H1 (cell line): ENCODE measurements around the gene GSAP.

ENCODE experiments used
- POLR2A ChIP-seq, 2 experiments: IDR thresholded peaks; 1 replicate in 1 of 2; 2 replicates in 1 of 2; pipeline ENCODE4 v1.6.1; 2011; ENCODE audit warnings: low read depth in 2 of 2, low read length in 2 of 2, mild to moderate bottlenecking in 2 of 2; ENCODE audit errors: control extremely low read depth in 1 of 2
- RAD21 ChIP-seq, 2 experiments: IDR thresholded peaks in 1 of 2; conservative IDR thresholded peaks in 1 of 2; 2 replicates each; pipeline ENCODE4 v1.6.1; 2011; ENCODE audit warnings: low read depth in 2 of 2, low read length in 2 of 2, improper control_type of control experiment in 1 of 2, inconsistent platforms in 1 of 2, mild to moderate bottlenecking in 1 of 2, moderate library complexity in 1 of 2
- RNF2 ChIP-seq: fragments of 200-900, 300-1000 bp; sonication (generic); IDR thresholded peaks from 2 replicates; pipeline ENCODE4 v1.7.1; 2016; ENCODE audit warnings: borderline replicate concordance, low read depth, mild to moderate bottlenecking, antibody characterized with exemption, low read length; ENCODE audit not compliant: poor library complexity, severe bottlenecking; ENCODE audit errors: missing control alignments

DNA sequence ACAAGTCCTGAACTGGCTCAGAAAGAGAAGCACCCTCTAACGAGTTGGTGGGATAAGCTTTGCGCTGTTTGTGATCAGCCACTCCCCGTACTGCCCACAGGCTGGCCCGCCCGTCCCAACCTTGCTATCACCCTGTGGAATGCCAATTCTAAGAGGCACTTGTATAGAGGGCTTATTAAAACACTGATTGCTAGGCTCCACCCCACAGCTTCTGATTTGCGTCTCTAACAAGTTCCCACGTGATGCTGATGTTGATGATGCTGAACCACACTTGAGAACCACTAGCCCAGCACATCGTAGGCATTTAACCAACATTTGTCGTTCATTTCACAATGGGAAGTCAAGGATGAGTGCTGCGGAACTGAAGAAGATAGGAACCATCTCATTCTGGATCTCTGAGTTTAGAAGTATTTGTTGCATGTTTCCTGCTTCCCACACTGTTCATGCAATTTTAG, 12.7 kb upstream of the GSAP start:
- no peak for TF ChIP-seq RNF2
- TF ChIP-seq POLR2A (IDR thresholded peaks at IDR 0.05; ENCODE audit: control extremely low read depth in 1 of 2, low read depth in 2 of 2, low read length in 2 of 2): no peak
- TF ChIP-seq RAD21 (IDR thresholded peaks at IDR 0.05 in 1 of 2, conservative IDR thresholded peaks at IDR 0.05 in 1 of 2; ENCODE audit: low read depth in 2 of 2, low read length in 2 of 2): no peak
